Measurements from ENCODE around the gene ITGAD. TPM values are rescaled to one million over a fixed set of nuclear protein-coding genes. Genes with fewer than 3 reads are reported as not detected.

The ITGAD gene
- total and polyA plus RNA-seq, 2 of the 4 experiments (the other 2 are of a cell fraction), result not detected

DNA sequence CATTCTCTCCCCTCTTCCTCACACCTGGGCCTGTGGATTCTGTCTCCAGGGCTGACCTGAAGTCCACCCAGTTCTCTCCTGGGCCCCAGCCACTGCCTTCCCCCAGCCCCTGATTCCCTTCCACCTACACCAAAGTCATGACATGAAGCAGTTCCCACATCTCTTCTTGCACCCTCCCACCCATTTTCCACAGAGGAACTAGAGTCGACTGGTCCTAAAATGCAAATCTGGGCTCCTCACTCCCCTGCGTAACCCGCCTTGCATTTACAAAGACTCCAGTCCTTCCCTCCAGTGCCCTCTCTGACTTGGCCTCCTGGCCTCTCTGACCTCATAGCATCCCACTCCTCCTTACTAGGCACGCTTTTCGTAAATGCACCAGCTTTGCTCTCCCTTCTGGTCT lies 20.2 kb downstream of the ITGAD start:
- no peak overlapping the region for H4K8ac ChIP-seq (ENCODE audit: low read depth in 2 of 2, low read length in 2 of 2)
- no peak overlapping the region for H3K4me3 ChIP-seq (ENCODE audit: insufficient read depth, low read depth, low read length)
- no peak overlapping the region for H3K4ac ChIP-seq (ENCODE audit: low read depth, low read length)
- no peak overlapping the region for H3K18ac ChIP-seq (ENCODE audit: low read depth, low read length)
- ATAC-seq (ENCODE audit: low read depth) (no peak), DNase-seq (no peak)
- TF ChIP-seq MAFK (IDR thresholded peaks at IDR 0.05; ENCODE audit: low read depth, low read length), result no peak
- H2AK5ac ChIP-seq (ENCODE audit: low read depth, low read length), result no peak overlapping the region
- H2BK15ac ChIP-seq (ENCODE audit: low read depth, low read length), result no peak overlapping the region
- H3K9ac ChIP-seq (ENCODE audit: low read depth, low read length), result no peak overlapping the region
- H3K4me2 ChIP-seq (ENCODE audit: low read depth, low read length), result no peak overlapping the region
- H3K56ac ChIP-seq (ENCODE audit: extremely low read depth, insufficient read depth, low read length), result no peak overlapping the region
- BruUV-seq (replicated peaks), result no TSS peak
- H3K9me1 ChIP-seq (ENCODE audit: insufficient read depth, low read length), result no peaks in the 10 kb centered on the region
- no peak overlapping the region for H3K14ac ChIP-seq (replicated peaks; ENCODE audit: low read depth, low read length)
- no peaks in the 10 kb centered on the region for H3K9me3 ChIP-seq (ENCODE audit: control insufficient read depth, insufficient read depth, low read length)
- no peaks in the 10 kb centered on the region for H3K4me1 ChIP-seq (ENCODE audit: control insufficient read depth, insufficient read depth, low read length)
- H3K36me3 ChIP-seq (ENCODE audit: control insufficient read depth, insufficient read depth, low read length), result no peaks in the 10 kb centered on the region
- H2AK9ac ChIP-seq (replicated peaks; ENCODE audit: low read depth, low read length, poor library complexity), result no peak overlapping the region
- H3K79me1 ChIP-seq (ENCODE audit: low read depth in 1 of 2, low read length in 2 of 2), result no peaks in the 10 kb centered on the region
- H2BK120ac ChIP-seq (ENCODE audit: low read depth, low read length), result no peak overlapping the region
- H2AFZ ChIP-seq (replicated peaks; ENCODE audit: low read length, poor library complexity), result peak overlapping the region; percentile 14
- H4K5ac ChIP-seq (ENCODE audit: low read depth, low read length), result no peak overlapping the region
- no peak overlapping the region for H4K91ac ChIP-seq (ENCODE audit: insufficient read depth, low read depth, low read length)
- 100% methylated on average over 2 of the region's 5 CpGs; no CpG with 5 or more reads in 1 of the 2 experiments for WGBS, 2 experiments (ENCODE audit: extremely low coverage in 2 of 2, insufficient read length in 1 of 2)
- H3K27me3 ChIP-seq (ENCODE audit: control insufficient read depth, insufficient read depth, low read length), result peaks cover 18% of the 10 kb centered on the region
- no peaks in the 10 kb centered on the region for H4K20me1 ChIP-seq (ENCODE audit: insufficient read depth, low read length)
- POLR2A ChIA-PET (ENCODE audit: unreplicated experiment), result no interaction called here
- H2BK5ac ChIP-seq (ENCODE audit: low read depth, low read length, poor library complexity, severe bottlenecking), result no peak overlapping the region
- dilution Hi-C loops (cut with HindIII; ENCODE audit: low sequenced_read_pairs, unreplicated experiment) (no loop called here), intact Hi-C loops (cut with micrococcal nuclease) (no loop called here), in situ Hi-C loops (cut with MboI; ENCODE audit: low sequenced_read_pairs) (no loop called here)
- H2BK20ac ChIP-seq (ENCODE audit: low read depth, low read length), result no peak overlapping the region
- H3K27ac ChIP-seq (ENCODE audit: insufficient read depth, low read length), result no peak overlapping the region
- no peak overlapping the region for H3K23ac ChIP-seq (ENCODE audit: low read depth, low read length)
- CTCF ChIA-PET, result no interaction called here
